HG03039 (cell line): Measurements from ENCODE around the gene RNF114.
"Not testable (repeated sequence)": the region's sequence is repeated elsewhere in the genome, so short reads cannot be mapped to it uniquely, and the experiment has no call there.

Source experiments
- ATAC-seq: cut with Tn5 transposase; IDR thresholded peaks from one replicate; pipeline ENCODE4 v1.9.1; 2021; ENCODE audit warnings: mild to moderate bottlenecking, moderate library complexity; ENCODE audit not compliant: unreplicated experiment

The RNF114 gene

GRCh38 chr20:49984426-49985153 is 48.4 kb downstream of the RNF114 start:
- ATAC-seq, result no peak

- ATAC-seq, result no peak
Observed at GRCh38 chr20:49985157-49985556, 49.0 kb downstream of the RNF114 start.

- no peak for ATAC-seq
Observed at GRCh38 chr20:49985617-49986016, 49.4 kb downstream of the RNF114 start.

- ATAC-seq, result no peak
Observed at GRCh38 chr20:49986049-49986448, 49.9 kb downstream of the RNF114 start.

- no peak for ATAC-seq
Observed at GRCh38 chr20:49987015-49987867, 51.0 kb downstream of the RNF114 start.

- no peak for ATAC-seq
Observed at GRCh38 chr20:49987868-49988690, 51.9 kb downstream of the RNF114 start.

- ATAC-seq, result no peak
Observed at GRCh38 chr20:49989234-49990065, 53.3 kb downstream of the RNF114 start.

GRCh38 chr20:49990271-49990720 is 54.1 kb downstream of the RNF114 start:
- ATAC-seq, result no peak

GRCh38 chr20:49993301-49993751 is 57.1 kb downstream of the RNF114 start:
- no peak for ATAC-seq

GRCh38 chr20:49995586-49995985 is 59.4 kb downstream of the RNF114 start:
- ATAC-seq, result no peak

- ATAC-seq, result not testable (repeated sequence)
Observed at GRCh38 chr20:49998478-49999188, 62.4 kb downstream of the RNF114 start.

- ATAC-seq, result no peak
Observed at GRCh38 chr20:49999329-49999728, 63.1 kb downstream of the RNF114 start.

- not testable (repeated sequence) for ATAC-seq
Observed at GRCh38 chr20:50000548-50001222, 64.5 kb downstream of the RNF114 start.

- no peak for ATAC-seq
Observed at GRCh38 chr20:50001784-50002311, 65.7 kb downstream of the RNF114 start.

- no peak for ATAC-seq
Observed at GRCh38 chr20:50003253-50003656, 67.1 kb downstream of the RNF114 start.
